GM19043 (cell line): ENCODE data around the gene MAST4.

Experiments used
- ATAC-seq: cut with Tn5 transposase; IDR thresholded peaks from one replicate; pipeline ENCODE4 v1.9.1; 2021; ENCODE audit warnings: low read depth; ENCODE audit not compliant: unreplicated experiment

The MAST4 gene

GRCh38 chr5:66644111-66644510, 47.9 kb downstream of the MAST4 start:
- ATAC-seq: no peak

DNA sequence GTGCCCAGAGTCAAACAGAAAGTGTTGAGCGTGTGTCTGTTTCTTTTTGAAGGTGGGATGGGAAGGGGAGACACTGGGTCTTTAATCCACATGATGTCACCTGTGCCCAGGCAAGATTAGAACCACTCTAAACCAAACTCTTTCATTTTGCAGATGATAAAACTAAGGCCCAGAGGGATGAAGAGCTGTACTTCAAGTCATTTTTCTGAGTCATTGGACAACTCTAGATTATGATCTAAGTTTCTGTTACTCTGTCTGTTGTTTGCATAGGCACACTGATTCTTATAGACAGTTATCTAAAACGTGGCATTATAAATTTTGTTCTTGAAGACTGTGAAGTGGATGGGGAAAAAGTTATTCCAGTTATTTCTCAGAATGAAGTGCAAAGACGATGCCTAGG, 48.8 kb downstream of the MAST4 start:
- no peak for ATAC-seq

GRCh38 chr5:66646570-66646969, 50.4 kb downstream of the MAST4 start:
- ATAC-seq: no peak

DNA sequence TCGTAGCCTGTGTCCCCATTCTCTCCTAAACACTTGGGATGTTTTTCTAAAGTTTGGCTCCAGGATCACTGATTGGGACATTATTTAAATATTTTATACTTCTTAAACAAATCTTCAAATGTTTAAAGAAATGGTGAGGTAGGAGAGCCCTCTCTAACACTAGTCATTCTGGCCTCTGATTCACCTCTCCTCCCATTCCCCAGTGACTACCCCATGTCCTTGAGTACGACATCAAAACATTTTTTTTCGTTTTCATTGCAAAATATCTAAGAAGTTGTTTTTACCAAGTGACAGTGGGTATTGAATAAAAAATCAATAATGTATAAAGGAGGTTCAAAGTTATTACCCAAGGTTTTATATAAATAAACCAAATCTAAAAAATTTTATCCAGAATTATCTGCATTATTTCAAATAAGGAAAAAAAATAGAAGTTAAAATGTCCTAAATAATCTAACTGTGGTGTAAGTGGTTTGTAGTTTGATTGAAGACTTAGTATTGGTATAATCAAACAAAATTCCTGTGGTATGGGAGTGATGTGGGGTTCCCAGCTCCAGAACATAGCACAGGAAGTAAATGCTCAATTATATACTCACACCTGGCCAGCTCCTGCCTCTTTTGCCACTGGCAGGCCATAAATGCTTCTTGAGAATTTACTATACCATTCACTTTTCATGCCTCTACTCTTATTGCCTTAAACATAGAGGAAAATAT, 51.1 kb downstream of the MAST4 start:
- ATAC-seq: no peak

DNA sequence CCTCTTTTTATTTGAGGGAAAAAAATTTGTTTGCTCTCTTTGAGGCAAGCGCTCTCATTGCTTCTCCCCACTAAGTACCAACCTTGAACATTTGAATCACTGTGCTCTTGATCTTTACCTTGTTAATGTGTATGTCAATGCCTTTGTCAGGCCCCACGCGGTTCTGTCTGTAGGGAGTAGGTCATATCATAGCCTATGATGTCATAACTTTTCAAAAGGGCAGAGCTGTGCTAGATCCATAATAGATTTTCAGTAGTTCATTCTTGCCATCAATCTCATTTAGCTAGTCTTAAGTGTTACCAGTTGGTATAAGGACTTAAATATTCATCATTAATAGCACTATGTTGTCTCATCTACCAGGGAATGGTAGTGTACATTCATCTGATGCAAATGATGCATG, 56.6 kb downstream of the MAST4 start:
- ATAC-seq: no peak

GRCh38 chr5:66653325-66653724, 57.1 kb downstream of the MAST4 start:
- ATAC-seq: no peak

DNA sequence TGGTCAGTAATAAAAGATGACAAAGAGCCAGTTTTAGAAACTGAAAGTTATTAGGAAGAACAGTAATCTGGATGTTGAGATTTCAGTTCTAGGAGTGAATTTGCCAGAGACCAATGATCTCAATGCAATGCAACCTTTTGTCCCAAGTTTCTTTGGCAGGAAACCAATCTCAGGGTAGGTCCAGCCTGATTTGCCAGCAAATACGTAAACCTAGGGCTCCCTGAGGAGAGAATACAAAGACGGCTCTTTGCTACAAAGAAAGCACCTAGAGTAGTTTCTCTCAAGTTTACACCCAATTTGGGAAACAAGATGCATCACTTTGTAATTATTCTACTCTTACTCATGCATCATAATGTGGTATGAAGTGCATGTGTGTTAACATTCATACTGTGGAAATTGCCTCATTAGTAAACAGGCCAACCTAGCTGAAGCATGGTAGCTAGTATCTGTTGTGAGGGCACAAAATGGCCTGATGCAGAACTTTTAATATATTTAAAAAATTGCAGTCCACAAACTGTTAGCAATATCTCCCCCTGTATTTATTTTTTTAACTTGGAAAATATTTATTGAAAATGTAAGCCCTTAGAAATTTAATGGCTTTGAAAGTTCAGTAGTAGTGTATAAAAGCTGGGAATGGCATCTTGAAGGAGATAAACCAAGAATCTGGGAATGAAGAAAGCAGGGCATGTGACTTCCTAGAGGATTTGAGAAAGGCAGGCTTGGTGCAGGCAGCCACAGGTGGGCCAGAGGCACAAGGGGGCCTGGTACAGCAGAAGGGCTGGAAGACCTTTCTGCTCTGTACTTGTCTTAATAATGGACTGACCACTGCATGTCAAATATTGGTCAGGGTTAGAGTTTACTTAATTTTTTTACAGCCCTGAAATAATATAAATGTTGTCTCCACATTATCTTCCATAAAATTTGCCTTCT, 59.5 kb downstream of the MAST4 start:
- ATAC-seq: no peak

DNA sequence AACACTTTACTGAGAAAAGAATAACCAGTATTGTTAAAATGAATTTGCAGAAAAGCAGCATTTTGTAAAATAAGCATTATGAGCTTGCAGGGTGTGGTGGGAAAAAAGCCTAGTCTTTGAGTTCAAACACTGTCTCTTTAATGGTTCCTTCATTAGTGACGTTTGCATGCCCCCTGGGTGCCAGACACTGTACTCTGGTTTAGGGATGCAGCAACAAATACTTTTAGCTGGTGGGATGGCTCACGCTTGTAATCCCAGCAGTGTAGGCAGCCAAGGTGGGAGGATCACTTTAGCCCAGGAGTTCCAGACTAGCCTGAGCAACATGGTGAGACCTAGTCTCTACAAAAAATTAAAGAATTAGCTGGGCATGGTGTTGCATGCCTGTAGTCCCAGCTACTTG, 62.3 kb downstream of the MAST4 start:
- ATAC-seq: no peak

- ATAC-seq: no peak
These were observed 63.6 kb downstream of the MAST4 start for GRCh38 chr5:66659780-66660179.

- no peak for ATAC-seq
These were observed 64.2 kb downstream of the MAST4 start for GRCh38 chr5:66660396-66660795.

DNA sequence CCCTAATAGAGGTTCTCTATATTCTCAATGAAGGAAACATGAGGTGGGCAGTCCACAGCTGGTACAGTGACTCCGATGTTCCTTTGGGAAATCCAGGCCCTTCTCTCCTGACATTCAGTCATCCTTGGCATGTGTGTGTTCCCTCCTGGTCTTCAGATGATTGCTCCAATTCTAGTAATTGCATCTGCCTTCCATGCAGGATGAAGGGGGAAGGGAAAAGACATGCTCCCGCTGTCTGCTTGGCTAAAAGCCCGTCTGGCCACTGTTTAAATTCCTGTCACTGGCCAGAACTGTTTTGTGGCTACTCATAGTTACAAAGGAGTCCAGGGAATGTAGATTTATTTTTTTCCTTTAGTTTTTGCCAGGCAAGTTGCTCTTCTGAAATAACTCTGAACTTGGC, 65.0 kb downstream of the MAST4 start:
- ATAC-seq: no peak

GRCh38 chr5:66666778-66667177, 70.6 kb downstream of the MAST4 start:
- ATAC-seq: no peak

DNA sequence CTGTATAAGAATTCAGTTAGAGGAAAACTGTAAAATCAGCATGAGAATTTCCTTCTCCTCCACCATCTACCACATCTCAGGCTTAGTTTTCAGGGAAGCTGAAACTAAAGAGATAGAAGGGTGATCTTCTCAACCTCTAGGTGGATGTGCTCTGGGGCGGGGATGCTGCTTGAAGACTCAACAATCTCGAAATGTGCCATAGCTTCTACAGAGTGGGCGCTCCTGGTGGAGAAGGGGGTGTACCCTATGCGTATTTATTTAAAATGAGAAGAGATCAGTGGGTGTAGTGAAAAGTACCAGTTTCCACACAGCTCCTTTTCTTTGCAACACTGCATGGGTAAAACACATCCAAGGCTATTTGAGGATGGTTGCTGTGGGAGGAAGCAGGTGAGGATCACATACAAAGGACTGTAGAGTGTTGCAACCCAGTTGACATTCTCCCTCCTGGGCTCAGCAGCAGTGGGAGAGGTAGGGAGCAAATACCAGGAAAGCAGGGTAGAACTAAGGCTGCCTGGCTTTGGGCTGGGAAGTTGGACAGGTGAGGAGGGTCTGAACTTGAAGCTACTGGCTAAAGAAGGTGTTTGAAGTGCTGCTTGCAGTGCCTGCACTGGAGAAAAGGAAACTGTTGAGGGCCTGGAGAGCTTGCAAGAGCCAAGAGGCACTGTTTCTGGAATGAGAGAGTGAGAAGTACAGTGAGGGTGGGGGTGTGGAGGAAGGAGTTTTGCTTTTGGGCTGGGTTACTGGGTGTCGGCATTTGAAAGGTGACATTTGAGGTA, 73.1 kb downstream of the MAST4 start:
- ATAC-seq: no peak

DNA sequence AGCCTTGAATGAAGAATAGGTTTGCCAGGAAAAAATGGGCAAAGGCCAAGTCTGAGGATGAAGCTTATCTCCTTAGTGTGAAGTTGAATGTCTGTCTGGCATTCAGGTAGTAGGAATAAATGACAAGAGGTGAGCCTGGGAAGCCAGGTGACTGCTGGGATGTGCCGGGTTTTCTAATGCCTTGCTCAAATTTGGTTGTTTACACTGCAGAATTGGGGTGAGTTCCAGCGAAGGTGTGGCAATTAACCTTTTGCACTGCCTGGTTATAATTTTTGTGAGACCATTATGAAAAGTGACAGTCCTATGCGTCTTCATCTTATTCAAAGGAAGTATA, 73.6 kb downstream of the MAST4 start:
- no peak for ATAC-seq

DNA sequence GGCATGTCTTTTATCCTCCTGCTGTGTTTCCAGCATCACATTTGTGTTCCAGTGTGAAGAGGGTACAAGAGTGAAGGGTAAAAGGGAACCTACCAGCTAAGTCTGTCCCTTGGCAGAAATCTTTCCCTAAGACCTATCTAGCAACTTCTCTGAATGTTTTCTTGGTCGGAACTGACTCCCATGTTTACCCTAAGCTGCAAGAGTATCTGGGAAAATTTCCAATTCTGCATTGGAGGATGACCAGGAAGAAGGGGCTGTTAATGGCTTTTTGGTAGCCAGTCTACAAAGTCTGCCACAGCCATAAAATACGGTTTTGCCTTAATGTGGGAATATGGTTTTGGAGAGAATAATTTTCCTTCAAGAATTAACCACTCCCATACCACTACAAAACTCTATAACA, 75.1 kb downstream of the MAST4 start:
- ATAC-seq: no peak

DNA sequence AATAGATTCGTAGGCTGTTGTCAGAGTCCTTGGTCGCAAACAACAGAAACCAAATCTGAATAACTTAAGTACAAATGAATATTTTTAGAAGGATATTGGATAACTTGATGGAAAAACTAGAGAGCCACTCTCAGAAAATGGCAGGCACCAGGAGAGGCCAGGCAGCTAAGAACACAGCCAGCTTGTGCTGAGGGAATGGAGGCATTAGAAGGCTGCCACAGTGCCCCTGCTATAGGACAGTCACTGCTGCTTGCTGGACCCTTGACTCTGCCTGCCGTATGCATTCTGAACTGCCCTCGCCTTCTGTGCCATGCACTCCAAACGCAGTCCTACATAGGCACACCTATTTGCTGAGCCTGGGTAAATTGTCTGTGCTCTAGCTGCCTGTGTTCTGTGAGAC, 78.6 kb downstream of the MAST4 start:
- ATAC-seq: no peak

- no peak for ATAC-seq
These were observed 79.2 kb downstream of the MAST4 start for GRCh38 chr5:66675406-66675805.

DNA sequence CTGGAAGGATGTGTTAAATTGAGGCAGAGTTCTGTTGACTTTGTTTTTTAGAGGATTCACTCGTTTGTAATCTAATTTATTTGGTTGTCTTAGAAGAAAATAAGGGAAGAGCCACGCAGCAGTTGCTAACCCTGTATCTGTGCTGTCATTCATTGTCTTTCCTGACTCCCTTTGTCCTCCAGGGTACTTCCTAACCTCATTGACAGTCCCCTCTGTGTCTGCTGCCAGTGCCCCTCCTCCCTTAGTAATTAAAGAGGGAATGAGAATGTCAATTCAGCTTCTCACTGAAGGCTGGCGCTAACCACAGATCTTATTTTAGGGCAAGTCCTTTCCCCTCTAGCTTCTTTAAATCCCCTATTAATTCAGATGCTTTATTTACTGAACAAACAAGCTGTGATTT, 84.0 kb downstream of the MAST4 start:
- no peak for ATAC-seq

- no peak for ATAC-seq
These were observed 84.6 kb downstream of the MAST4 start for GRCh38 chr5:66680804-66681203.

- no peak for ATAC-seq
These were observed 88.5 kb downstream of the MAST4 start for GRCh38 chr5:66684663-66685062.

- no peak for ATAC-seq
These were observed 93.5 kb downstream of the MAST4 start for GRCh38 chr5:66689522-66690220.
